SU-DHL-6 (cell line): Measurements from ENCODE around the gene NLGN2.

ENCODE experiments used
- H2AFZ ChIP-seq: fragments of 200-600 bp; sonication (generic); 2 replicates; pipeline ENCODE4 v1.6.1; 2014; ENCODE audit warnings: low read depth, mild to moderate bottlenecking, moderate library complexity, mixed read lengths, antibody characterized with exemption, low read length; ENCODE audit not compliant: severe bottlenecking
- H3F3A ChIP-seq: fragments of 200-600 bp; shearing (Covaris generic); 2 replicates; pipeline ENCODE4 v1.6.0; 2016; ENCODE audit warnings: antibody characterized with exemption, mild to moderate bottlenecking; ENCODE audit not compliant: insufficient read depth
- H3K27ac ChIP-seq: fragments of 200-600 bp; sonication (generic); 2 replicates; pipeline ENCODE4 v1.5.1; 2016; ENCODE audit warnings: low read depth, mild to moderate bottlenecking, low read length, moderate library complexity, mixed read lengths
- H3K27me3 ChIP-seq: fragments of 200-600 bp; sonication (generic), shearing (Covaris generic); 2 replicates; pipeline ENCODE4 v1.6.0; 2014; ENCODE audit warnings: mild to moderate bottlenecking, low read length
- H3K36me3 ChIP-seq: fragments of 200-600 bp; sonication (generic); 2 replicates; pipeline ENCODE4 v1.6.1; 2014; ENCODE audit warnings: mild to moderate bottlenecking, low read length, mixed read lengths
- H3K4me2 ChIP-seq: fragments of 300-600, 200-600 bp; shearing (Covaris generic), sonication (generic); 2 replicates; pipeline ENCODE4 v1.6.0; 2014; ENCODE audit warnings: low read length, low read depth, mild to moderate bottlenecking; ENCODE audit not compliant: poor library complexity, severe bottlenecking
- H3K4me3 ChIP-seq: fragments of 200-600 bp; sonication (generic); 2 replicates; pipeline ENCODE4 v1.5.1; 2014; ENCODE audit warnings: antibody characterized with exemption, low read length, mild to moderate bottlenecking, mixed read lengths; ENCODE audit not compliant: insufficient read depth, poor library complexity, severe bottlenecking
- H3K79me2 ChIP-seq: fragments of 200-600 bp; sonication (generic); 2 replicates; pipeline ENCODE4 v1.6.1; 2014; ENCODE audit warnings: mild to moderate bottlenecking, low read length, moderate library complexity; ENCODE audit not compliant: insufficient read depth
- H3K9ac ChIP-seq: fragments of 200-600 bp; sonication (generic); 2 replicates; pipeline ENCODE4 v1.7.0; 2014; ENCODE audit warnings: mild to moderate bottlenecking, low read length
- H3K9me2 ChIP-seq: fragments of 200-600 bp; sonication (generic); replicated peaks from 2 replicates; pipeline ENCODE4 v1.6.1; 2014; ENCODE audit warnings: low read length; ENCODE audit not compliant: insufficient read depth
- H3K9me3 ChIP-seq: fragments of 200-600 bp; sonication (generic); 2 replicates; pipeline ENCODE4 v1.6.1; 2014; ENCODE audit warnings: low read length, mixed read lengths; ENCODE audit not compliant: insufficient read depth
- H4K20me1 ChIP-seq: fragments of 200-600 bp; sonication (generic); 2 replicates; pipeline ENCODE4 v1.6.1; 2014; ENCODE audit warnings: low read depth, mild to moderate bottlenecking, antibody characterized with exemption, low read length, moderate library complexity, mixed read lengths
- EZH2phosphoT487 ChIP-seq: fragments of 200-600 bp; sonication (generic), shearing (Covaris generic); conservative IDR thresholded peaks from 2 replicates; pipeline ENCODE4 v1.6.1; 2018; ENCODE audit warnings: mild to moderate bottlenecking, antibody characterized with exemption, low read length, moderate library complexity, mixed read lengths
- TF ChIP-seq, protein P1 (sequence below): fragments of 200-600 bp; sonication (generic); IDR thresholded peaks from one replicate; pipeline ENCODE4 v1.5.1; 2017; ENCODE audit warnings: antibody characterized with exemption, mild to moderate bottlenecking, low read length, moderate library complexity; ENCODE audit not compliant: insufficient read depth, poor library complexity, severe bottlenecking

The NLGN2 gene

DNA sequence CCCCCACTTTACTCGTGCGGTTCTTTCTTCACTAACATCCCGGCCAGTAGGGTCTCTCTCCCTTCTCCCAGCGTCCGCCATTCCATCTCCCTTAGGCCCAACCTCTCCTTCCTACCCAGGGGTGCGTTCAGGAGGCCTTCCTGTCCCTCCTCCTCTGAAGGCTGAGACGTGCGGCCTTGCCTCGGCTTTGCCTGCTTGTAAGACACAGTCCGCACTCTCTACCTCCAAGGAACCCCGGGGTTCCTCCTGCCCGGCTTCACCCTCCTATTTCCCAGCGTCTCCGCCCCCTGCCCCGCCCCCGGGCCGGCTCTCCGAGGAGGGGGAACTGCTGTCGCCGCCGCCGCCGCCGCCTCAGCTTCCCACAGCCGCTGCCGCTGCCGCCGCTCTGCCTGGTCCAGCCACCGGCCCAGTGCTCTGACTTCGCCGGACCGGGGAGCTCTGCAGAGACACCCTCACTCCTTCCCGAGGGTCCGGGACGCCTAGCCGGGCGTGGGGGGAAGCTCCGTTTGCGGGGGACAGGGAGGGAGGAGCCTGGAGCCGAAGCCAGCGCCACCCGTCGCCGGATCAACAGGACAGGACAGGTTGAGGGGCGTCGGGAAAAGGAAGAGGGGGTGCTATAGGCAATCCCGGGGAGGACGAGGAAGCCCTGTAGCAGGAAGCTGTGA is 30.4 kb downstream of the NLGN2 start:
- H3K79me2 ChIP-seq: no peaks in the 10 kb centered on the region
- no peaks in the 10 kb centered on the region for H3K9me2 ChIP-seq
- no peak for TF ChIP-seq EZH2phosphoT487
- TF ChIP-seq, protein P1, sequence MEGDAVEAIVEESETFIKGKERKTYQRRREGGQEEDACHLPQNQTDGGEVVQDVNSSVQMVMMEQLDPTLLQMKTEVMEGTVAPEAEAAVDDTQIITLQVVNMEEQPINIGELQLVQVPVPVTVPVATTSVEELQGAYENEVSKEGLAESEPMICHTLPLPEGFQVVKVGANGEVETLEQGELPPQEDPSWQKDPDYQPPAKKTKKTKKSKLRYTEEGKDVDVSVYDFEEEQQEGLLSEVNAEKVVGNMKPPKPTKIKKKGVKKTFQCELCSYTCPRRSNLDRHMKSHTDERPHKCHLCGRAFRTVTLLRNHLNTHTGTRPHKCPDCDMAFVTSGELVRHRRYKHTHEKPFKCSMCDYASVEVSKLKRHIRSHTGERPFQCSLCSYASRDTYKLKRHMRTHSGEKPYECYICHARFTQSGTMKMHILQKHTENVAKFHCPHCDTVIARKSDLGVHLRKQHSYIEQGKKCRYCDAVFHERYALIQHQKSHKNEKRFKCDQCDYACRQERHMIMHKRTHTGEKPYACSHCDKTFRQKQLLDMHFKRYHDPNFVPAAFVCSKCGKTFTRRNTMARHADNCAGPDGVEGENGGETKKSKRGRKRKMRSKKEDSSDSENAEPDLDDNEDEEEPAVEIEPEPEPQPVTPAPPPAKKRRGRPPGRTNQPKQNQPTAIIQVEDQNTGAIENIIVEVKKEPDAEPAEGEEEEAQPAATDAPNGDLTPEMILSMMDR: no peak
- no peak overlapping the region for H2AFZ ChIP-seq
- no peak overlapping the region for H3K27ac ChIP-seq
- H3K9ac ChIP-seq: no peak overlapping the region; the same call in 1 of the 2 replicates
- no peaks in the 10 kb centered on the region for H3K9me3 ChIP-seq
- no peaks in the 10 kb centered on the region for H3K36me3 ChIP-seq
- H3F3A ChIP-seq: no peaks in the 10 kb centered on the region
- no peaks in the 10 kb centered on the region for H4K20me1 ChIP-seq
- no peaks in the 10 kb centered on the region for H3K27me3 ChIP-seq
- no peak overlapping the region for H3K4me3 ChIP-seq
- H3K4me2 ChIP-seq: peak overlapping the region; percentile 14

DNA sequence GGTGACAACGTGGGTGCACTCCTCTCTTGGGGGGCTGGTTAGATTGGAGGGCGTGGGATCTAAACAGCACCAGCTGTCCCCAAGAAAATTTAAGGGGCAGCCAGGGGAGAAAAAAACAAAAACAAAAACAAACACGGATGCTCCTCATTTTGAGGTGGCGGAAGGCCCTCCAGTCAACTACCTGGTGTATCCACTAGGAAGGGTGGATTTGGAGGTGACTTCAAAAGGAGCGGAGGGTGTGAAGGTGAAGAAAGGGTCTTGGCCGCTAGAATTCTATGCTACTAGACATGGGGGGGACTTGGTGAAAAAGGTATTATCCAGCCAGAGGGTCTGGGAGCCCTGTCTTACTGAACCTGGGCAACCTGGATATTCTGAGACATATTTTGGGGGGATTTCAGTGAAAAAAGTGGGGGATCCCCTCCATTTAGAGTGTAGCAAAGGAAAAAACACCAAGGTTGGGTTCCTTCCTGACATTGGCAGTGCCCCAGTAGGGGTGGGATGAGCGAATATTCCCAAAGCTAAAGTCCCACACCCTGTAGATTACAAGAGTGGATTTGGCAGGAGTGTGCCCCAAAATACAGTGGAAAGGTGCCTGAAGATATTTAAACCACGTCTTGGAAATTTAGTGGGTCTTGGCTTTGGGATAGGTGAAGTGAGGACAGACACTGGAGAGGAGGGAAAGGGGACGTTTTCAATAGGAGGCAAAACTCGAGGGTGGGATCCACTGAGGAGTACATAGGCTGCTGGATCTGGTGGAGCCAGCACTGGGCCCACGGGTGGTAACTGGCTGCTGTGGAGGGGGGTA is 31.2 kb downstream of the NLGN2 start:
- H3K36me3 ChIP-seq: no peaks in the 10 kb centered on the region
- H3K9ac ChIP-seq: no peak overlapping the region
- H3K27me3 ChIP-seq: no peaks in the 10 kb centered on the region
- no peaks in the 10 kb centered on the region for H3K79me2 ChIP-seq
- no peaks in the 10 kb centered on the region for H3K9me3 ChIP-seq
- H3K27ac ChIP-seq: no peak overlapping the region
- no peak overlapping the region for H2AFZ ChIP-seq
- H3K4me3 ChIP-seq: no peak overlapping the region
- no peaks in the 10 kb centered on the region for H3K9me2 ChIP-seq
- TF ChIP-seq EZH2phosphoT487: no peak
- TF ChIP-seq, protein P1: no peak
- H3K4me2 ChIP-seq: no peak overlapping the region
- H4K20me1 ChIP-seq: no peaks in the 10 kb centered on the region
- H3F3A ChIP-seq: no peaks in the 10 kb centered on the region

DNA sequence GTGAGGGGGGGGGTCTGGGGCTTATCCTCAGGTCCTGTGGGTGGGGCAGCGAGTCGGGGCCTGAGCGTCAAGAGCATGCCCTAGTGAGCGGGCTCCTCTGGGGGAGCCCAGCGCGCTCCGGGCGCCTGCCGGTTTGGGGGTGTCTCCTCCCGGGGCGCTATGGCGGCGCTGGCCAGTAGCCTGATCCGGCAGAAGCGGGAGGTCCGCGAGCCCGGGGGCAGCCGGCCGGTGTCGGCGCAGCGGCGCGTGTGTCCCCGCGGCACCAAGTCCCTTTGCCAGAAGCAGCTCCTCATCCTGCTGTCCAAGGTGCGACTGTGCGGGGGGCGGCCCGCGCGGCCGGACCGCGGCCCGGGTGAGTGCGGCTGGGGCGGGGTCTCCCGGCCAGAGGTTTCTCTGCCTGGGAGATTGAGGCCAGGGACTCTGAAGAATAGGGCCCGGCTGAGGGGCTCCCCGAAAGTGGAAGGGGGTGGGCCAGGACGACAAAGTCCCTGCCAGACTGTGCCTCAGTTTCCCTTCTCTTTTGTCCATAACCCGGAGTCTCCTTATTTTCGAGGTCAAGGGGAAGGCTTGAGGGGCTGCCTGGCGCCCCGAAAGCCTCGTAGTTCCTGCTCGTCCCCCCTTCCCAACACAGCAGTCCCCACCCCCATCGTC is 31.9 kb downstream of the NLGN2 start, which contains the start of gene FGF11:
TSS of gene FGF11 (plus strand) at position 51 of the 651 bp plus-strand sequence. CDS start at position 160, 109 bp downstream.
- no peaks in the 10 kb centered on the region for H3K27me3 ChIP-seq
- H3K27ac ChIP-seq: no peak within 1 kb of the TSS
- H3K9me3 ChIP-seq: no peaks in the 10 kb centered on the region
- no peaks in the 10 kb centered on the region for H3K36me3 ChIP-seq
- H3K9ac ChIP-seq: peak within 1 kb of the TSS; percentile 21; the same call in 1 of the 2 replicates
- H4K20me1 ChIP-seq: no peaks in the 10 kb centered on the region
- peak within 1 kb of the TSS; percentile 39 for H3K4me2 ChIP-seq
- H3K4me3 ChIP-seq: no peak within 1 kb of the TSS
- no peak within 1 kb of the TSS for H2AFZ ChIP-seq
- TF ChIP-seq EZH2phosphoT487: no peak
- H3K9me2 ChIP-seq: no peaks in the 10 kb centered on the region
- no peaks in the 10 kb centered on the region for H3F3A ChIP-seq
- H3K79me2 ChIP-seq: no peaks in the 10 kb centered on the region
